ENCODE data around the gene NRXN3.

DNA sequence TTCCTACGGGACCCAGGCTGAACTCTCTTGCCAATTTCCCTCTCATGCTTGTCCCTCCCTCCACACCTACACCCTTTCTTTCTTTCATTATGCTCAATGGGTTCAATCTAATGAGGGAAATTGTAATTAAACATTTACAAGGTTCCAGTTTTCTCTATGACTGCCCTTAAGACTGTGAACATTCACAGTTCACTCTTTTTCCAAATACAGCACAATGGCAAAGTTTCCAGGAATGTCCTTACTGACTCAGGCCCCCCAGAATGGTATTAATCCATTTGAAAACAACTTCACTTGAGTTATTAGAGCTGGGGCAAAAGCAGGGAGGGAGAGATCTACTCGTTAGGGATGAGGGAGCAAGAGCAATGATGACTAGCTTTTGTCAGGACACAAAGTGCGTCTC lies 892.1 kb downstream of the NRXN3 start:
- TF ChIP-seq, protein P1, sequence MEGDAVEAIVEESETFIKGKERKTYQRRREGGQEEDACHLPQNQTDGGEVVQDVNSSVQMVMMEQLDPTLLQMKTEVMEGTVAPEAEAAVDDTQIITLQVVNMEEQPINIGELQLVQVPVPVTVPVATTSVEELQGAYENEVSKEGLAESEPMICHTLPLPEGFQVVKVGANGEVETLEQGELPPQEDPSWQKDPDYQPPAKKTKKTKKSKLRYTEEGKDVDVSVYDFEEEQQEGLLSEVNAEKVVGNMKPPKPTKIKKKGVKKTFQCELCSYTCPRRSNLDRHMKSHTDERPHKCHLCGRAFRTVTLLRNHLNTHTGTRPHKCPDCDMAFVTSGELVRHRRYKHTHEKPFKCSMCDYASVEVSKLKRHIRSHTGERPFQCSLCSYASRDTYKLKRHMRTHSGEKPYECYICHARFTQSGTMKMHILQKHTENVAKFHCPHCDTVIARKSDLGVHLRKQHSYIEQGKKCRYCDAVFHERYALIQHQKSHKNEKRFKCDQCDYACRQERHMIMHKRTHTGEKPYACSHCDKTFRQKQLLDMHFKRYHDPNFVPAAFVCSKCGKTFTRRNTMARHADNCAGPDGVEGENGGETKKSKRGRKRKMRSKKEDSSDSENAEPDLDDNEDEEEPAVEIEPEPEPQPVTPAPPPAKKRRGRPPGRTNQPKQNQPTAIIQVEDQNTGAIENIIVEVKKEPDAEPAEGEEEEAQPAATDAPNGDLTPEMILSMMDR (IDR thresholded peaks at IDR 0.05; ENCODE audit: insufficient read depth, low read depth, low read length) = no peak
- no peak for TF ChIP-seq EZH2 (IDR thresholded peaks at IDR 0.05; ENCODE audit: insufficient read depth, low read length)

Measured in astrocyte (in vitro differentiated cells and primary cell).